Activated CD8-positive, alpha-beta T cell treated with anti-CD3 and anti-CD28 coated beads, Interleukin-2, amount 10 ng/mL, durations not matched to agents 7 days and 5 days (primary cell): ENCODE data around the gene FHL1. TPM values are rescaled to one million over a fixed set of nuclear protein-coding genes. Genes with fewer than 3 reads are reported as not detected.

Experiments used
- ATAC-seq: fragments of 150-1000 bp; cut with Tn5 transposase; one replicate; pipeline ENCODE4 v1.10.0; 2021; ENCODE audit warnings: moderate library complexity
- CTCF ChIA-PET: fragments of 350-600 bp; sonication (Branson Sonifier 250); formaldehyde crosslinking; loops from one replicate; lab custom pipeline; 2021; ENCODE audit warnings: antibody characterized with exemption; lab: Charles Lee
- POLR2A ChIA-PET: fragments of 350-600 bp; sonication (Branson Sonifier 250); formaldehyde crosslinking; loops from one replicate; lab custom pipeline; 2021; ENCODE audit warnings: antibody characterized with exemption; lab: Charles Lee
- DNase-seq: peaks from one replicate; pipeline ENCODE4 v3.0.0-alpha.2; 2020
- H3K27ac Mint-ChIP-seq: one replicate; pipeline ENCODE4 v1.8.0; 2021; ENCODE audit warnings: mild to moderate bottlenecking, mixed read lengths
- H3K27me3 Mint-ChIP-seq: one replicate; pipeline ENCODE4 v1.8.0; 2021; ENCODE audit warnings: low read depth, mixed read lengths
- H3K36me3 Mint-ChIP-seq: one replicate; pipeline ENCODE4 v1.8.0; 2021; ENCODE audit warnings: low read depth, mixed read lengths
- H3K4me1 Mint-ChIP-seq: one replicate; pipeline ENCODE4 v1.8.0; 2021; ENCODE audit warnings: low read depth, mixed read lengths
- H3K4me3 Mint-ChIP-seq: one replicate; pipeline ENCODE4 v1.8.0; 2021; ENCODE audit warnings: mild to moderate bottlenecking, mixed read lengths
- H3K9me3 Mint-ChIP-seq: one replicate; pipeline ENCODE4 v1.8.0; 2022; ENCODE audit warnings: mixed read lengths; ENCODE audit not compliant: insufficient read depth
- total RNA-seq, 2 experiments: library from RNA; stranded (reverse); gene quantifications; one replicate each; pipeline ENCODE4 v1.2.3, GENCODE V29; 2021

FHL1 gene
- total RNA-seq, 2 experiments from 2014 or later: 12.6 to 14.4 TPM

DNA sequence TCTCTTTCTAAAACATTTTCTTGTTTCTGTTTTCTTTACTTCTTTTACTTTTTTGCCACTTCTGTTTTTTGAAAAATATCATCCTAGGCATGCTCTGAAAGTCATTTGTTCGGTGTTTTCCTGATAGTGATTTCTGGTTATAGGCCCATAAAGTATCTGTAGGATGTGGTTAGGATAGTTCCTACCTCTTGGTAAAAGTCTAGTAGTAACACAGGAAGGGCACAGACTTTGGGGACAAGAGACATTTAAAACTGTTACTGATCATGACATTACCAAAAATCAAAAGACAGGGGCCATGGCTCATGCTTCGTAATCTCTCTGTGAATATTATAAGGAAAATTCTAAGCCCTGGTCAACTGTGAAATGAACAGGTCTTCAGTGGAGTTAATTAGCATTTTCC lies 44.8 kb downstream of the FHL1 start:
- H3K4me1 Mint-ChIP-seq: peaks cover 41% of the 10 kb centered on the region
- peaks cover 7% of the 10 kb centered on the region for H3K36me3 Mint-ChIP-seq
- H3K4me3 Mint-ChIP-seq: peak overlapping the region; percentile 43
- DNase-seq: no peak
- peak; percentile 57 for ATAC-seq
- CTCF ChIA-PET: interaction anchor here (1.2 kb wide), 1 partner anchor 77 kb away, joined by 3 read pairs; no protein-coding TSS in a partner anchor
- peak overlapping the region; percentile 80 for H3K27ac Mint-ChIP-seq
- POLR2A ChIA-PET: no interaction called here
- no peaks in the 10 kb centered on the region for H3K27me3 Mint-ChIP-seq
- H3K9me3 Mint-ChIP-seq: no peaks in the 10 kb centered on the region

- peaks cover 41% of the 10 kb centered on the region for H3K4me1 Mint-ChIP-seq
- peak overlapping the region; percentile 80 for H3K27ac Mint-ChIP-seq
- no peaks in the 10 kb centered on the region for H3K27me3 Mint-ChIP-seq
- POLR2A ChIA-PET: no interaction called here
- CTCF ChIA-PET: no interaction called here
- DNase-seq (no peak), ATAC-seq (no peak)
- peaks cover 7% of the 10 kb centered on the region for H3K36me3 Mint-ChIP-seq
- peak overlapping the region; percentile 62 for H3K4me3 Mint-ChIP-seq
- H3K9me3 Mint-ChIP-seq: no peaks in the 10 kb centered on the region
Measured at GRCh38 chrX:136192839-136193414, 45.6 kb downstream of the FHL1 start.

DNA sequence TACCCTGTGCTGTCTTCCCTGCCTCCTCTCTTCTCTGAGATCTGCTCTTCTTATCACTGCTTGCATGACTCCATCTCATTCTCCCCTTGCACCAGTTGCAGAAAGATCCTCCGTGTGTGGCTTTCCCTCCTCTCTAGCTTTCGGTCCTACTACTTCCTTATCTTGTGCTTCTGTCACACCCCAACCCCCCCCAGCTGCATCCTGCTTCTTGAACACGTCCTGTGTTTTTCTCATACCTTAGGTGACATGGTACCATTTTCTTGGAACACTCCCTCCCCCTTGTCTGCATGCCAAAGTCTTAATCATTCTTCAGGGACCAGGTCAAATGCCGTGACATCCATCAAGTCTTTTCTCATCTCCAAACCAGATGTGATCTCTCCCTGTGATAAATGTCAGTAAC lies 46.4 kb downstream of the FHL1 start:
- peak; percentile 27 for DNase-seq
- Mint-ChIP-seq H3K9me3 (no peaks in the 10 kb centered on the region), H3K4me1 (peaks cover 41% of the 10 kb centered on the region), H3K27me3 (no peaks in the 10 kb centered on the region), H3K36me3 (peaks cover 7% of the 10 kb centered on the region), H3K27ac (peak overlapping the region; percentile 80), H3K4me3 (peak overlapping the region; percentile 62)
- CTCF ChIA-PET: no interaction called here
- POLR2A ChIA-PET: no interaction called here
- peak; percentile 30 for ATAC-seq

DNA sequence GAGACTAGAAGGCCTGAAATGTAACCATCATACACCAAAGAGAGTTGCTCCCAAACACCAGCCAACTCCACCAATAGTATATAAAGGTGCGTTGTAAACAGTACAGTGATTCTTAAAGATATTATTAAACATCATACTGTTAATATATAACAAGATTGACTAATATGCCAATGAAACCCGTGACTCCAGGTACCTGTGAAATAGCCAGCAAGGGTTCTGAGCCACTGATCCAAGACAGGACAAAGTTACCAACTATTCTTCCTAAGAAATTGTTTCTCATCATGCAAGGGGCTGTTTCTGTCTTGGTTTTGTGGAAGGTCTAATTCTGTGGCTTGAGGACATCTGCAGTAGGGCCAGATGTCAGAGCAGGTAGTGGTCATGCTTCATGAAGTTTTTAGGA lies 47.2 kb downstream of the FHL1 start:
- Mint-ChIP-seq H3K9me3 (no peaks in the 10 kb centered on the region), H3K27me3 (no peaks in the 10 kb centered on the region), H3K4me1 (peaks cover 41% of the 10 kb centered on the region), H3K36me3 (peaks cover 7% of the 10 kb centered on the region), H3K4me3 (no peak overlapping the region), H3K27ac (no peak overlapping the region)
- ChIA-PET CTCF (interaction anchor here (0.7 kb wide), 1 partner anchor 166 kb away, joined by 3 read pairs; no protein-coding TSS in a partner anchor), POLR2A (no interaction called here)
- DNase-seq (no peak), ATAC-seq (no peak)

- CTCF ChIA-PET: interaction anchor here (0.7 to 1.0 kb wide), 2 partner anchors 14 to 167 kb away, joined by 3 read pairs; no protein-coding TSS in a partner anchor
- Mint-ChIP-seq H3K27me3 (no peaks in the 10 kb centered on the region), H3K9me3 (no peaks in the 10 kb centered on the region), H3K4me3 (no peak overlapping the region), H3K4me1 (peaks cover 41% of the 10 kb centered on the region), H3K36me3 (peaks cover 7% of the 10 kb centered on the region), H3K27ac (no peak overlapping the region)
- ATAC-seq (no peak), DNase-seq (no peak)
- POLR2A ChIA-PET: no interaction called here
Measured at GRCh38 chrX:136195247-136195646, 47.9 kb downstream of the FHL1 start.

- CTCF ChIA-PET: interaction anchor here (1.8 kb wide), 1 partner anchor 13 kb away, joined by 7 read pairs; no protein-coding TSS in a partner anchor
- Mint-ChIP-seq H3K36me3 (peaks cover 5% of the 10 kb centered on the region), H3K27me3 (no peaks in the 10 kb centered on the region), H3K4me3 (no peak overlapping the region), H3K27ac (no peak overlapping the region), H3K9me3 (no peaks in the 10 kb centered on the region), H3K4me1 (peaks cover 37% of the 10 kb centered on the region)
- POLR2A ChIA-PET: no interaction called here
- DNase-seq (no peak), ATAC-seq (no peak)
Measured at GRCh38 chrX:136196691-136197155, 49.4 kb downstream of the FHL1 start.

- ATAC-seq (no peak), DNase-seq (no peak)
- H3K36me3 Mint-ChIP-seq: peaks cover 5% of the 10 kb centered on the region
- CTCF ChIA-PET: interaction anchor here (0.7 to 8.8 kb wide), 3 partner anchors 11 to 170 kb away, joined by 3 to 46 read pairs (median 7); no protein-coding TSS in a partner anchor
- no peak overlapping the region for H3K27ac Mint-ChIP-seq
- no peak overlapping the region for H3K4me3 Mint-ChIP-seq
- H3K27me3 Mint-ChIP-seq: no peaks in the 10 kb centered on the region
- peaks cover 28% of the 10 kb centered on the region for H3K4me1 Mint-ChIP-seq
- H3K9me3 Mint-ChIP-seq: no peaks in the 10 kb centered on the region
- POLR2A ChIA-PET: no interaction called here
Measured at GRCh38 chrX:136198010-136198409, 50.7 kb downstream of the FHL1 start.

GRCh38 chrX:136198678-136199243 lies 51.4 kb downstream of the FHL1 start:
- H3K27ac Mint-ChIP-seq: no peak overlapping the region
- CTCF ChIA-PET: interaction anchor here (0.6 to 8.8 kb wide), 3 partner anchors 35 to 268 kb away, joined by 3 to 46 read pairs (median 7); no protein-coding TSS in a partner anchor
- H3K9me3 Mint-ChIP-seq: no peaks in the 10 kb centered on the region
- no peak overlapping the region for H3K4me3 Mint-ChIP-seq
- POLR2A ChIA-PET: no interaction called here
- ATAC-seq (no peak), DNase-seq (no peak)
- no peaks in the 10 kb centered on the region for H3K27me3 Mint-ChIP-seq
- peaks cover 2% of the 10 kb centered on the region for H3K36me3 Mint-ChIP-seq
- peaks cover 28% of the 10 kb centered on the region for H3K4me1 Mint-ChIP-seq

- no peaks in the 10 kb centered on the region for H3K9me3 Mint-ChIP-seq
- no peak overlapping the region for H3K27ac Mint-ChIP-seq
- no peaks in the 10 kb centered on the region for H3K27me3 Mint-ChIP-seq
- H3K4me3 Mint-ChIP-seq: no peak overlapping the region
- ATAC-seq (no peak), DNase-seq (no peak)
- ChIA-PET POLR2A (no interaction called here), CTCF (interaction anchor here (1.0 to 8.8 kb wide), 3 partner anchors 36 to 171 kb away, joined by 4 to 46 read pairs (median 7); no protein-coding TSS in a partner anchor)
- peaks cover 28% of the 10 kb centered on the region for H3K4me1 Mint-ChIP-seq
- H3K36me3 Mint-ChIP-seq: peaks cover 2% of the 10 kb centered on the region
Measured at GRCh38 chrX:136199365-136199764, 52.0 kb downstream of the FHL1 start.

GRCh38 chrX:136200466-136200865 lies 53.1 kb downstream of the FHL1 start:
- Mint-ChIP-seq H3K4me3 (no peak overlapping the region), H3K27ac (no peak overlapping the region), H3K27me3 (no peaks in the 10 kb centered on the region), H3K9me3 (no peaks in the 10 kb centered on the region), H3K4me1 (peaks cover 36% of the 10 kb centered on the region), H3K36me3 (peaks cover 2% of the 10 kb centered on the region)
- ATAC-seq (peak; percentile 62), DNase-seq (peak; percentile 42)
- ChIA-PET POLR2A (no interaction called here), CTCF (interaction anchor here (1.0 to 8.8 kb wide), 3 partner anchors 37 to 172 kb away, joined by 4 to 46 read pairs (median 7); no protein-coding TSS in a partner anchor)

DNA sequence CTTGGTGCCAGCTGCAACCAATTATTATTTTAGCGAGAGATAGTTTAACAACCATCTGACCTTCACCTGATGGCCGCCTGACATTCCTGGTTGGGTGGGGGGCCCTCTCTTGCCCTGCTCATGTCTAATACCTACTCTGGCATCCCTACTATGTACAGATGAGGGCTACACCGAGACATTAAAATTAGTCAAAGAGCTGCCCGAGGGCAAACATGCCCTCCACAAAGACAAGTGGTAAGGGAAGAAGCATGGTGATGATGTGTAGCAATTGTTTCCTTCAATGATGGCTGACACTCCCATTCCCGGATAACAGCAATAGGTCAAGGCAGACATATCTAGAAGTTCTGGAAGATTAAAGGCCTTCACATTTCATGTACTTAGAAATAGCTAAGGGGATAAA lies 54.3 kb downstream of the FHL1 start:
- peaks cover 27% of the 10 kb centered on the region for H3K4me1 Mint-ChIP-seq
- DNase-seq: no peak
- H3K4me3 Mint-ChIP-seq: no peak overlapping the region
- ChIA-PET POLR2A (no interaction called here), CTCF (interaction anchor here (2.4 to 8.8 kb wide), 2 partner anchors 36 to 173 kb away, joined by 13 to 46 read pairs; no protein-coding TSS in a partner anchor)
- no peak overlapping the region for H3K27ac Mint-ChIP-seq
- H3K36me3 Mint-ChIP-seq: no peaks in the 10 kb centered on the region
- H3K9me3 Mint-ChIP-seq: no peaks in the 10 kb centered on the region
- H3K27me3 Mint-ChIP-seq: no peaks in the 10 kb centered on the region
- ATAC-seq: no peak

DNA sequence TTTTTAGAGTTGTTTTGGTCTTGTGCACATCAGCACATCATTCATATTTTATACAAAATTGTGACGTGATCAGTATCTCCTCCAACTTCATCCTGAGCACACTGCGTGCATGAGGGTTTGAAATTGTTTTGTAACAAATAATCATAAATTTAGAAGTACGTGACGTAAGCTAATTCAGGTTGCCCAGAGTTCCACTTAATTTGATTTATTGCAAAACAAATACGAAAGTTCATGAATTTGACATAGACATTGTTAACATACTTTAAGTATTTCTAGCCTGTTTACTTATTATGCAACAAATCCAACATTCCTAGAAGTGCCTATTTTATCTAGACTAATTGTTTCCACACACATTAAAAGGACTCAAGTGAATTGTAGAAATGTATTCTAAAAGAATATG lies 55.6 kb downstream of the FHL1 start:
- Mint-ChIP-seq H3K4me3 (no peak overlapping the region), H3K27ac (no peak overlapping the region), H3K4me1 (peaks cover 27% of the 10 kb centered on the region), H3K36me3 (no peaks in the 10 kb centered on the region), H3K27me3 (no peaks in the 10 kb centered on the region), H3K9me3 (no peaks in the 10 kb centered on the region)
- ATAC-seq (no peak), DNase-seq (no peak)
- CTCF ChIA-PET: interaction anchor here (1.4 to 8.8 kb wide), 5 partner anchors 14 to 175 kb away, joined by 3 to 46 read pairs (median 7); no protein-coding TSS in a partner anchor
- POLR2A ChIA-PET: no interaction called here
